ENCODE measurements around the gene DRC1. TPM values are rescaled to one million over a fixed set of nuclear protein-coding genes. Genes with fewer than 3 reads are reported as not detected.

Gene DRC1
- total and polyA plus RNA-seq, 5 donors from 2014 or later: not detected

GRCh38 chr2:26488463-26489212 lies 86.9 kb downstream of the DRC1 start:
- no peak overlapping the region for H3K4me3 Mint-ChIP-seq
- no peak overlapping the region for H3K4me3 ChIP-seq (ENCODE audit: low read depth, low read length)
- no peaks in the 10 kb centered on the region for H3K27me3 Mint-ChIP-seq
- no peak overlapping the region for H3K27ac ChIP-seq (ENCODE audit: insufficient read depth, low read length, poor library complexity, severe bottlenecking)
- H3K36me3 ChIP-seq (ENCODE audit: control insufficient read depth, insufficient read depth, low read length): no peaks in the 10 kb centered on the region
- no peak overlapping the region for H3K27ac Mint-ChIP-seq
- no peaks in the 10 kb centered on the region for H3K4me1 ChIP-seq (ENCODE audit: control insufficient read depth, insufficient read depth, low read length, poor library complexity, severe bottlenecking)
- no peaks in the 10 kb centered on the region for H3K9me3 ChIP-seq (ENCODE audit: control insufficient read depth in 2 of 2, low read length in 2 of 2)
- H3K9me3 Mint-ChIP-seq: peaks cover 0 to 2% (median 0%) of the 10 kb centered on the region in 7 donors
- no peaks in the 10 kb centered on the region for H3K27me3 ChIP-seq (ENCODE audit: control insufficient read depth, insufficient read depth, low read length)
- ATAC-seq (ENCODE audit: low read depth in 2 of 2) (no peak), DNase-seq (no peak)
- H3K4me1 Mint-ChIP-seq: no peaks in the 10 kb centered on the region
- H3K36me3 Mint-ChIP-seq: no peaks in the 10 kb centered on the region

DNA sequence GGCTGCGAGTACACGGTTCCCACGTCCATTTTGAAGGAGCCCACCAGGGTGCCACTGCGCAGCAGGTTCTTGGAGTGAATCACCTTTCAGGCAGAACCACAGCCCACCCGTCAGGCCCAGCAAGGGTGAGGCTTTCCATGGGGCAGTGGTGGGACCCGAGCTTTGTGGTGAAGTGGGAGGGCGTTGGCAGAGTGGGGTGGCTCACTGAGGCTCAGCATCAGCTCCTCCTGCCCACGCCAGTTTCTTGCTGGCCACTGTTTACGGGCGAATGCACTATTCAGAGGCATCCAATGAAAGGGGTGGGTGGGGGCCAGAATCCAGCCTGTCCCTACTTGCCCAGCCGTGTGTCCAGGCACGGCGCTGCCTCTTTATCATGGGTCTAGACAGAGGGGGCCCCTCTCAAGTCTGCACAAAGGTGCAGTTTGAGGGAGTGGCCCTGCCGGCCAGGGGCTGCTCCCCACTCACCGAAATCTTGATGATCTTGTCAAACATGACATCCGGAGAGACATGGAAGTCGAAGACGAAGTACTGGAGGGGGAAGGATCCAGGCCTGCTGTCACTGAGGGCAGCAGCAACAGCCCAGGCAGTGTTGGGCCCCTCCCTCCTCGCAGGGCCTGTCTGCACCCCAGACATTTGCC lies 87.6 kb downstream of the DRC1 start:
- H3K9me3 ChIP-seq (ENCODE audit: control insufficient read depth in 2 of 2, low read length in 2 of 2): no peaks in the 10 kb centered on the region
- H3K36me3 ChIP-seq (ENCODE audit: control insufficient read depth, insufficient read depth, low read length): no peaks in the 10 kb centered on the region
- H3K27me3 ChIP-seq (ENCODE audit: control insufficient read depth, insufficient read depth, low read length): no peaks in the 10 kb centered on the region
- no peaks in the 10 kb centered on the region for H3K4me1 Mint-ChIP-seq
- no peaks in the 10 kb centered on the region for H3K27me3 Mint-ChIP-seq
- no peak for ATAC-seq (ENCODE audit: low read depth in 2 of 2)
- no peaks in the 10 kb centered on the region for H3K36me3 Mint-ChIP-seq
- H3K4me1 ChIP-seq (ENCODE audit: control insufficient read depth, insufficient read depth, low read length, poor library complexity, severe bottlenecking): no peaks in the 10 kb centered on the region
- H3K27ac ChIP-seq (ENCODE audit: insufficient read depth, low read length, poor library complexity, severe bottlenecking): no peak overlapping the region
- H3K27ac Mint-ChIP-seq: peak overlapping the region in 1 of 3 donors; percentile 23
- H3K4me3 ChIP-seq (ENCODE audit: low read depth, low read length): no peak overlapping the region
- H3K9me3 Mint-ChIP-seq: peaks cover 0 to 2% (median 0%) of the 10 kb centered on the region in 7 donors
- DNase-seq: no peak
- no peak overlapping the region for H3K4me3 Mint-ChIP-seq

DNA sequence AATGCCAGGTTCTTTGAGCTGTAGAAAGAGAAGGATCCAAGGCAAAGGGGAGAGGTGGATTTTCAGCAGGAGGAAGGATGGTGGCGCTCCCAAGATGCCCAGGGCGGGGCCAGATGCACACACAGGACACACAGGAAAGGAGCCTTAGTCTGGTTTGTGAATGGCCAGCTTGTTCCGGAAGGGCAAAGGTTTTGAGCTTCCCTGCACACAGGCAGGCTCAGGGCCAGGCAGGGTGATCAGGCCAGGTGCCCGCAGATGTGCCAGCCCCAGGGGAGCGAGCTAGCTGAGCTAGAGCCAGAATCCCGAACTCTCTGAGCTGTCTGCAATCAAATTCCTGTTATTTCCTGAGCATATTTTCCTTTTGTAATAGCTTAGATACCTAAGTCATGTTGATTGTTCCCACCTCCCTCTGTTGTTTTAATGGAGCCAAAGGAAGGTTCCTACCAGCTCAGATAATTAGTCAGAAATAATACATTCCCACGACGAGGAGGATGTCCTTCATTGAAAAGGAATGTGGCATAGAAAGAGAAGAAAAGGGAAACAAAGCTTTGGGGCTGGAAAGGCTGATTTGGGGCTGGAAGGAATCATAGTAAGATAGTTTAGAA lies 89.9 kb downstream of the DRC1 start:
- Histone ChIP-seq H3K27ac (ENCODE audit: insufficient read depth, low read length, poor library complexity, severe bottlenecking) (no peak overlapping the region), H3K36me3 (ENCODE audit: control insufficient read depth, insufficient read depth, low read length) (no peaks in the 10 kb centered on the region), H3K4me1 (ENCODE audit: control insufficient read depth, insufficient read depth, low read length, poor library complexity, severe bottlenecking) (no peaks in the 10 kb centered on the region), H3K9me3 (ENCODE audit: control insufficient read depth in 2 of 2, low read length in 2 of 2) (no peaks in the 10 kb centered on the region), H3K27me3 (ENCODE audit: control insufficient read depth, insufficient read depth, low read length) (no peaks in the 10 kb centered on the region), H3K4me3 (ENCODE audit: low read depth, low read length) (no peak overlapping the region)
- Mint-ChIP-seq H3K27ac (no peak overlapping the region), H3K9me3 (no peaks in the 10 kb centered on the region), H3K27me3 (peaks cover 5% of the 10 kb centered on the region), H3K4me1 (no peaks in the 10 kb centered on the region), H3K36me3 (no peaks in the 10 kb centered on the region), H3K4me3 (no peak overlapping the region)
- no peak for ATAC-seq (ENCODE audit: low read depth in 2 of 2)
- no peak for DNase-seq

DNA sequence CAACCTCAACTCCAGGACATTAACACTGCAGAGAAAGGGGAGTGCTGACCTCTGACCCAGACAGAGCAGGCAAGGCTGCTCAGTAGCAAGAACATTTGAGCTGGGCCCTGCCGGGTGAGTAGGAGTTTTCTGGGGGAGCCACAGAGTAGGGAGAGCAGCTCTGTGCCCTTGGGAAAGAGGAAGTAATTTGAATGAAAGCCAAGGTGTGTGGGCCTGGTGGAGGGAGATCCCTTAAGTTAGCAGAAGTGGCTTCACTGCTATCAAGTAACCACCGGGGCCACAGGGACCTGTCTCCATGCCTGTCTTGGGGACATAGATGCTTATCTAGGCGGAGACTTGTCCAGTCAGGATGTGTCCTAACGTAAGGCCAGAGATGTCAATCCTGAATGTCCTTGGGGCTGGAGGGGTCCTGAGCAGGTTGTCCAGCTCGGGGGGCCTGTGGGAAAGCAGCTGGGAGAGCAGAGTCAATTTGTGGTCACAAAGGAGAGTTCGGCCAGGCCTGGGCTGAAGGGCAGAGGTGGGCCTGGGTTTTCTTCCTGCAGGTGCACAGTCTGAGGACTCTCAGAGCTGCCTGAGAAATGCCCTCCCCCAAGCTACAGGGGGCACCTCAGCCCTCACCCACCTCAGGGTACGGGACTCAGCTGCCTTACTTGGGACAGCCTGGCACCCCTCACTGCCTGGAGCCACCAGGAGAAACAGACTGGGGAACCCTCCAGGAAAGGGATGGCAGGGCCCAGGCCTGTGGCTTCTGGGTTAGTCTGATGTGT lies 91.2 kb downstream of the DRC1 start:
- Mint-ChIP-seq H3K27ac (no peak overlapping the region), H3K9me3 (no peaks in the 10 kb centered on the region), H3K4me3 (no peak overlapping the region), H3K4me1 (no peaks in the 10 kb centered on the region), H3K36me3 (no peaks in the 10 kb centered on the region), H3K27me3 (peaks cover 5% of the 10 kb centered on the region)
- Histone ChIP-seq H3K9me3 (ENCODE audit: control insufficient read depth in 2 of 2, low read length in 2 of 2) (no peaks in the 10 kb centered on the region), H3K4me1 (ENCODE audit: control insufficient read depth, insufficient read depth, low read length, poor library complexity, severe bottlenecking) (no peaks in the 10 kb centered on the region), H3K36me3 (ENCODE audit: control insufficient read depth, insufficient read depth, low read length) (no peaks in the 10 kb centered on the region), H3K4me3 (ENCODE audit: low read depth, low read length) (no peak overlapping the region), H3K27me3 (ENCODE audit: control insufficient read depth, insufficient read depth, low read length) (no peaks in the 10 kb centered on the region), H3K27ac (ENCODE audit: insufficient read depth, low read length, poor library complexity, severe bottlenecking) (no peak overlapping the region)
- ATAC-seq (ENCODE audit: low read depth in 2 of 2): no peak
- no peak for DNase-seq

GRCh38 chr2:26493566-26493965 lies 91.8 kb downstream of the DRC1 start:
- Mint-ChIP-seq H3K27me3 (peaks cover 5% of the 10 kb centered on the region), H3K4me1 (no peaks in the 10 kb centered on the region), H3K27ac (no peak overlapping the region), H3K4me3 (no peak overlapping the region), H3K9me3 (no peaks in the 10 kb centered on the region), H3K36me3 (no peaks in the 10 kb centered on the region)
- Histone ChIP-seq H3K9me3 (ENCODE audit: control insufficient read depth in 2 of 2, low read length in 2 of 2) (no peaks in the 10 kb centered on the region), H3K36me3 (ENCODE audit: control insufficient read depth, insufficient read depth, low read length) (no peaks in the 10 kb centered on the region), H3K27ac (ENCODE audit: insufficient read depth, low read length, poor library complexity, severe bottlenecking) (no peak overlapping the region), H3K4me1 (ENCODE audit: control insufficient read depth, insufficient read depth, low read length, poor library complexity, severe bottlenecking) (no peaks in the 10 kb centered on the region), H3K27me3 (ENCODE audit: control insufficient read depth, insufficient read depth, low read length) (no peaks in the 10 kb centered on the region), H3K4me3 (ENCODE audit: low read depth, low read length) (no peak overlapping the region)
- DNase-seq (peak in 1 of 3 donors; percentile 41), ATAC-seq (ENCODE audit: low read depth in 2 of 2) (peak in 1 of 2 donors; percentile 62)

GRCh38 chr2:26494199-26494598 lies 92.5 kb downstream of the DRC1 start:
- Mint-ChIP-seq H3K36me3 (no peaks in the 10 kb centered on the region), H3K4me1 (no peaks in the 10 kb centered on the region)
- H3K27ac ChIP-seq (ENCODE audit: insufficient read depth, low read length, poor library complexity, severe bottlenecking): no peak overlapping the region

GRCh38 chr2:26494891-26495290 lies 93.2 kb downstream of the DRC1 start:
- Mint-ChIP-seq H3K36me3 (no peaks in the 10 kb centered on the region), H3K27ac (no peak overlapping the region), H3K27me3 (peaks cover 5% of the 10 kb centered on the region), H3K4me3 (no peak overlapping the region), H3K4me1 (no peaks in the 10 kb centered on the region), H3K9me3 (no peaks in the 10 kb centered on the region)
- Histone ChIP-seq H3K4me3 (ENCODE audit: low read depth, low read length) (no peak overlapping the region), H3K9me3 (ENCODE audit: control insufficient read depth in 2 of 2, low read length in 2 of 2) (no peaks in the 10 kb centered on the region), H3K36me3 (ENCODE audit: control insufficient read depth, insufficient read depth, low read length) (no peaks in the 10 kb centered on the region), H3K4me1 (ENCODE audit: control insufficient read depth, insufficient read depth, low read length, poor library complexity, severe bottlenecking) (no peaks in the 10 kb centered on the region), H3K27me3 (ENCODE audit: control insufficient read depth, insufficient read depth, low read length) (no peaks in the 10 kb centered on the region), H3K27ac (ENCODE audit: insufficient read depth, low read length, poor library complexity, severe bottlenecking) (no peak overlapping the region)
- ATAC-seq (ENCODE audit: low read depth in 2 of 2) (no peak), DNase-seq (no peak)

More at GRCh38 chr2:26494199-26494598, 92.5 kb downstream of the DRC1 start:
- Mint-ChIP-seq H3K27ac (no peak overlapping the region), H3K9me3 (no peaks in the 10 kb centered on the region), H3K27me3 (peaks cover 5% of the 10 kb centered on the region), H3K4me3 (no peak overlapping the region)
- no peak for DNase-seq
- no peak for ATAC-seq (ENCODE audit: low read depth in 2 of 2)
- Histone ChIP-seq H3K36me3 (ENCODE audit: control insufficient read depth, insufficient read depth, low read length) (no peaks in the 10 kb centered on the region), H3K9me3 (ENCODE audit: control insufficient read depth in 2 of 2, low read length in 2 of 2) (no peaks in the 10 kb centered on the region), H3K4me1 (ENCODE audit: control insufficient read depth, insufficient read depth, low read length, poor library complexity, severe bottlenecking) (no peaks in the 10 kb centered on the region), H3K27me3 (ENCODE audit: control insufficient read depth, insufficient read depth, low read length) (no peaks in the 10 kb centered on the region), H3K4me3 (ENCODE audit: low read depth, low read length) (no peak overlapping the region)
